ENCODE data around the gene CCL3. TPM values are rescaled to one million over a fixed set of nuclear protein-coding genes. Genes with fewer than 3 reads are reported as not detected.

CCL3 gene
- total RNA-seq, 2 donors from 2014 or later: 2.0 to 2.1 TPM

GRCh38 chr17:36055171-36055570 lies 34.8 kb downstream of the CCL3 start:
- H3K4me1 ChIP-seq: no peaks in the 10 kb centered on the region
- no peak for TF ChIP-seq CTCF (IDR thresholded peaks at IDR 0.05)
- no peak overlapping the region for H3K27ac ChIP-seq
- intact Hi-C loops (cut with DNase I): no loop called here
- no peaks in the 10 kb centered on the region for H3K36me3 ChIP-seq
- no peaks in the 10 kb centered on the region for H3K27me3 ChIP-seq
- no peak for DNase-seq
- no peak overlapping the region for H3K4me3 ChIP-seq
- H3K9ac ChIP-seq (ENCODE audit: low read depth in 2 of 2, low read length in 2 of 2): no peak overlapping the region
- no peaks in the 10 kb centered on the region for H3K9me3 ChIP-seq

- DNase-seq: no peak
- Histone ChIP-seq H3K4me1 (no peaks in the 10 kb centered on the region), H3K27me3 (no peaks in the 10 kb centered on the region), H3K9me3 (no peaks in the 10 kb centered on the region), H3K4me3 (no peak overlapping the region), H3K36me3 (no peaks in the 10 kb centered on the region), H3K9ac (ENCODE audit: low read depth in 2 of 2, low read length in 2 of 2) (no peak overlapping the region), H3K27ac (no peak overlapping the region)
- no peak for TF ChIP-seq CTCF (IDR thresholded peaks at IDR 0.05)
- intact Hi-C loops (cut with DNase I): no loop called here
These were observed 40.3 kb downstream of the CCL3 start for GRCh38 chr17:36049643-36050042.

GRCh38 chr17:36048066-36048465 lies 41.9 kb downstream of the CCL3 start:
- Histone ChIP-seq H3K9ac (ENCODE audit: low read depth in 2 of 2, low read length in 2 of 2) (no peak overlapping the region), H3K27ac (no peak overlapping the region), H3K27me3 (no peaks in the 10 kb centered on the region), H3K9me3 (no peaks in the 10 kb centered on the region), H3K4me3 (no peak overlapping the region), H3K36me3 (no peaks in the 10 kb centered on the region), H3K4me1 (no peaks in the 10 kb centered on the region)
- no peak for TF ChIP-seq CTCF (IDR thresholded peaks at IDR 0.05)
- intact Hi-C loops (cut with DNase I): no loop called here
- no peak for DNase-seq

Other genes starting within 250 kb of the CCL3 start
- not detected for gene HEATR9, start 221.3 kb downstream of the CCL3 start, total RNA-seq
- gene CCL5, start 209.8 kb downstream of the CCL3 start, total RNA-seq: 1 to 10 TPM; 3.6 to 4.4 TPM
- gene RDM1, start 159.4 kb downstream of the CCL3 start, total RNA-seq: 1 to 10 TPM in 1 of 2 donors, under 1 TPM in 1; 0.66 to 7.8 TPM
- gene LYZL6, start 146.4 kb downstream of the CCL3 start, total RNA-seq: not detected
- not detected for gene CCL16, start 108.6 kb downstream of the CCL3 start, total RNA-seq
- 1 to 10 TPM; 1.3 to 2.4 TPM for gene CCL14, start 103.4 kb downstream of the CCL3 start, total RNA-seq
- 10 to 100 TPM; 37.2 to 54.4 TPM for gene CCL15, start 88.6 kb downstream of the CCL3 start, total RNA-seq
- gene CCL23, start 72.2 kb downstream of the CCL3 start, total RNA-seq: under 1 TPM in 1 of 2 donors, not detected in 1; 0.59 TPM
- 1 to 10 TPM in 1 of 2 donors, under 1 TPM in 1; 0.54 to 3.5 TPM for gene CCL18, start 25.9 kb downstream of the CCL3 start, total RNA-seq
- gene CCL4, start 13.7 kb upstream of the CCL3 start, total RNA-seq: 1 to 10 TPM; 1.2 to 3.8 TPM
- 1 to 10 TPM; 4.5 to 8.7 TPM for gene TBC1D3B, start 86.5 kb upstream of the CCL3 start, total RNA-seq
- not detected for gene CCL3L1, start 106.6 kb upstream of the CCL3 start, total RNA-seq
- under 1 TPM; 0.42 to 0.96 TPM for gene CCL4L2, start 120.9 kb upstream of the CCL3 start, total RNA-seq
- under 1 TPM; 0.37 to 0.88 TPM for gene TBC1D3I, start 174.4 kb upstream of the CCL3 start, total RNA-seq
- gene TBC1D3G, start 233.7 kb upstream of the CCL3 start, total RNA-seq: not detected